HUDEP-2 (cell line): ENCODE data around the gene ARHGEF16.

Source experiments
- DNase-seq, 76 experiments: peaks; one replicate each; lab custom pipeline; 2025; ENCODE audit not compliant: unreplicated experiment in 76 of 76; lab: John Stamatoyannopoulos, UW

The ARHGEF16 gene

GRCh38 chr1:3479511-3480368 lies 25.3 kb downstream of the ARHGEF16 start:
- DNase-seq, result no peak

- no peak for DNase-seq
Measured at GRCh38 chr1:3480369-3480719, 25.9 kb downstream of the ARHGEF16 start.

GRCh38 chr1:3481046-3481445 lies 26.6 kb downstream of the ARHGEF16 start:
- no peak for DNase-seq

GRCh38 chr1:3481836-3482375 lies 27.4 kb downstream of the ARHGEF16 start:
- no peak for DNase-seq

- DNase-seq, result peak in 1 of 76 experiments; percentile 5
Measured at GRCh38 chr1:3482378-3482849, 27.9 kb downstream of the ARHGEF16 start.

- no peak for DNase-seq
Measured at GRCh38 chr1:3483380-3483779, 28.9 kb downstream of the ARHGEF16 start.

- DNase-seq, result peak in 13 of 76 experiments; percentile 2 to 27 (median 17)
Measured at GRCh38 chr1:3483801-3484444, 29.5 kb downstream of the ARHGEF16 start.

GRCh38 chr1:3485016-3485415 lies 30.6 kb downstream of the ARHGEF16 start:
- DNase-seq, result no peak

GRCh38 chr1:3488432-3488831 lies 34.0 kb downstream of the ARHGEF16 start:
- no peak for DNase-seq

GRCh38 chr1:3490046-3490745 lies 35.7 kb downstream of the ARHGEF16 start:
- DNase-seq, result no peak

GRCh38 chr1:3491291-3492246 lies 37.1 kb downstream of the ARHGEF16 start:
- DNase-seq, result peak in 64 of 76 experiments; percentile 3 to 77 (median 50)

GRCh38 chr1:3492545-3493246 lies 38.2 kb downstream of the ARHGEF16 start:
- DNase-seq, result no peak

GRCh38 chr1:3494321-3495308 lies 40.1 kb downstream of the ARHGEF16 start:
- DNase-seq, result no peak

GRCh38 chr1:3495776-3496745 lies 41.6 kb downstream of the ARHGEF16 start:
- no peak for DNase-seq

GRCh38 chr1:3496916-3497315 lies 42.5 kb downstream of the ARHGEF16 start:
- no peak for DNase-seq

GRCh38 chr1:3497521-3497920 lies 43.1 kb downstream of the ARHGEF16 start:
- DNase-seq, result no peak
